Measurements from ENCODE around the gene IFI16. TPM values are rescaled to one million over a fixed set of nuclear protein-coding genes. Genes with fewer than 3 reads are reported as not detected.

The IFI16 gene
- total and polyA plus RNA-seq, 2 donors (not counting 3 experiments of a cell fraction or from before 2014, with no cell fraction given) = 52.8 to 183 TPM

- H3K9me3 ChIP-seq (replicated peaks; ENCODE audit: control insufficient read depth, insufficient read depth, low read length) = no peaks in the 10 kb centered on the region
- TF ChIP-seq GATA2 (IDR thresholded peaks at IDR 0.05; ENCODE audit: insufficient read depth, insufficient read length, low read depth, low read length) = no peak
- no peak for TF ChIP-seq EZH2 (IDR thresholded peaks at IDR 0.05; ENCODE audit: borderline replicate concordance, low read depth, low read length, severe bottlenecking)
- no peak for TF ChIP-seq POLR2A (IDR thresholded peaks at IDR 0.05; ENCODE audit: low read depth, low read length)
- TF ChIP-seq CTCF (IDR thresholded peaks at IDR 0.05; ENCODE audit: extremely low read depth in 1 of 2, insufficient read depth in 1 of 2, low read depth in 1 of 2, low read length in 2 of 2) = no peak
- TF ChIP-seq POLR2AphosphoS5 (IDR thresholded peaks at IDR 0.05; ENCODE audit: insufficient read depth, low read depth, low read length) = no peak
- TF ChIP-seq FOS (IDR thresholded peaks at IDR 0.05; ENCODE audit: borderline replicate concordance, insufficient read depth, low read length) = no peak
- peak overlapping the region; percentile 85 for H3K27ac ChIP-seq (ENCODE audit: insufficient read depth, low read depth, low read length)
- FAIRE-seq (no peak), DNase-seq (ENCODE audit: low read depth, low spot score) (no peak)
- no peaks in the 10 kb centered on the region for H3K79me2 ChIP-seq (ENCODE audit: control insufficient read depth, insufficient read depth, low read length)
- H4K20me1 ChIP-seq (replicated peaks; ENCODE audit: control insufficient read depth, extremely low read depth, insufficient read depth, low read length) = no peaks in the 10 kb centered on the region
- intact Hi-C loops (cut with micrococcal nuclease) (loop anchor here (1.0 kb wide), 2 partner anchors 9 to 15 kb away; partner anchors contain the start of gene IFI16), dilution Hi-C loops (cut with MboI; ENCODE audit: extremely low pct_ligation_motif_present, low sequenced_read_pairs) (no loop called here)
- ChIA-PET CTCF (interaction anchor here (0.7 to 2.4 kb wide), 10 partner anchors 10 to 1420 kb away, joined by 3 to 18 read pairs (median 4); partner anchors contain the start of genes AIM2 and IFI16), POLR2A (interaction anchor here (0.6 to 1.3 kb wide), 3 partner anchors 10 to 1007 kb away, joined by 3 to 12 read pairs (median 6); partner anchors contain the start of genes IFI16 and KIRREL1)
- H3K4me3 ChIP-seq (replicated peaks in 1 of 3; ENCODE audit: insufficient read depth in 1 of 3, low read depth in 1 of 3, low read length in 3 of 3) = peak overlapping the region in 2 of 3 experiments; percentile 39 to 78
- peak overlapping the region; percentile 93 for H3K4me2 ChIP-seq (ENCODE audit: insufficient read depth, low read length)
- H3K27me3 ChIP-seq (ENCODE audit: control insufficient read depth in 2 of 2, insufficient read depth in 2 of 2, low read length in 2 of 2) = peaks cover under 1 to 2% of the 10 kb centered on the region in 2 experiments
- no peaks in the 10 kb centered on the region for H3K9me1 ChIP-seq (replicated peaks; ENCODE audit: control insufficient read depth, extremely low read depth, insufficient read depth, low read length)
- H3K36me3 ChIP-seq (ENCODE audit: control insufficient read depth in 2 of 2, extremely low read depth in 1 of 2, insufficient read depth in 2 of 2, low read length in 2 of 2) = no peaks in the 10 kb centered on the region
- H3K9ac ChIP-seq (replicated peaks; ENCODE audit: extremely low read depth, insufficient read depth, low read length) = peak overlapping the region; percentile 59
- H3K4me1 ChIP-seq (ENCODE audit: control insufficient read depth, extremely low read depth, insufficient read depth, low read length) = peaks cover 26% of the 10 kb centered on the region
- TSS peak; percentile 90 for BruUV-seq (replicated peaks)
- peak overlapping the region; percentile 93 for H2AFZ ChIP-seq (ENCODE audit: low read depth, low read length)
Observed at GRCh38 chr1:159000070-159000409, 9.7 kb upstream of the IFI16 start.

Measured in endothelial cell of umbilical vein (primary cell).